H9 (cell line): ENCODE results near the gene DBNDD1. TPM values are rescaled to one million over a fixed set of nuclear protein-coding genes. Genes with fewer than 3 reads are reported as not detected.
A peak's percentile ranks its signal among the peaks of the same experiment; 100 is the strongest.

Experiments used
- DNase-seq: peaks from one replicate; pipeline ENCODE4 v3.0.0-alpha.2; 2017
- H2AFZ ChIP-seq: one replicate; pipeline ENCODE4 v1.6.1; 2013; ENCODE audit warnings: mild to moderate bottlenecking, low read length, control low read depth, moderate library complexity
- H2AK5ac ChIP-seq: 2 replicates; pipeline ENCODE4 v1.6.1; 2013; ENCODE audit warnings: low read length, control low read depth, mixed read lengths; ENCODE audit not compliant: insufficient read length
- H2BK120ac ChIP-seq: one replicate; pipeline ENCODE4 v1.6.1; 2013; ENCODE audit warnings: low read depth, mild to moderate bottlenecking, low read length, control low read depth, inconsistent platforms; ENCODE audit not compliant: poor library complexity, severe bottlenecking
- H2BK12ac ChIP-seq: 2 replicates; pipeline ENCODE4 v1.6.1; 2013; ENCODE audit warnings: low read length, control low read depth, mixed read lengths, low read depth; ENCODE audit not compliant: insufficient read length
- H2BK15ac ChIP-seq: 2 replicates; pipeline ENCODE4 v1.6.1; 2013; ENCODE audit warnings: low read depth, low read length, control low read depth
- H2BK20ac ChIP-seq: one replicate; pipeline ENCODE4 v1.6.1; 2013; ENCODE audit warnings: low read depth, mild to moderate bottlenecking, low read length, control low read depth, inconsistent platforms; ENCODE audit not compliant: poor library complexity, severe bottlenecking
- H2BK5ac ChIP-seq: 2 replicates; pipeline ENCODE4 v1.6.1; 2013; ENCODE audit warnings: low read length, control low read depth, mixed read lengths; ENCODE audit not compliant: insufficient read length
- H3K14ac ChIP-seq: 2 replicates; pipeline ENCODE4 v1.6.1; 2013; ENCODE audit warnings: low read length, control low read depth; ENCODE audit not compliant: insufficient read depth
- H3K18ac ChIP-seq: 2 replicates; pipeline ENCODE4 v1.6.1; 2013; ENCODE audit warnings: low read depth, mild to moderate bottlenecking, mixed read lengths, low read length, control low read depth; ENCODE audit not compliant: insufficient read length
- H3K23ac ChIP-seq: 2 replicates; pipeline ENCODE4 v1.6.1; 2013; ENCODE audit warnings: low read length, control low read depth, mixed read lengths, low read depth; ENCODE audit not compliant: insufficient read length
- H3K23me2 ChIP-seq: 2 replicates; pipeline ENCODE4 v1.6.1; 2013; ENCODE audit warnings: low read depth, mild to moderate bottlenecking, mixed read lengths, low read length, control low read depth; ENCODE audit not compliant: insufficient read length, poor library complexity, severe bottlenecking
- H3K27ac ChIP-seq: 2 replicates; pipeline ENCODE4 v1.5.1; 2013; ENCODE audit warnings: low read length, control low read depth, mixed read lengths, low read depth; ENCODE audit not compliant: insufficient read length
- H3K27me3 ChIP-seq: 2 replicates; pipeline ENCODE4 v1.6.1; 2013; ENCODE audit warnings: low read length, control low read depth, inconsistent platforms; ENCODE audit not compliant: insufficient read depth
- H3K4ac ChIP-seq: 2 replicates; pipeline ENCODE4 v1.6.1; 2013; ENCODE audit warnings: low read depth, mild to moderate bottlenecking, control low read depth, inconsistent platforms, low read length, moderate library complexity
- H3K4me1 ChIP-seq: 2 replicates; pipeline ENCODE4 v1.6.1; 2013; ENCODE audit warnings: low read length, control low read depth, inconsistent platforms; ENCODE audit not compliant: insufficient read depth
- H3K4me2 ChIP-seq: 2 replicates; pipeline ENCODE4 v1.6.1; 2013; ENCODE audit warnings: low read length, control low read depth, mixed read lengths; ENCODE audit not compliant: insufficient read length, insufficient read depth
- H3K56ac ChIP-seq: 2 replicates; pipeline ENCODE4 v1.6.1; 2013; ENCODE audit warnings: low read depth, mild to moderate bottlenecking, mixed read lengths, low read length, control low read depth; ENCODE audit not compliant: insufficient read length
- H3K79me1 ChIP-seq: 2 replicates; pipeline ENCODE4 v1.6.1; 2013; ENCODE audit warnings: low read depth, mild to moderate bottlenecking, moderate library complexity, low read length, control low read depth, inconsistent platforms; ENCODE audit not compliant: insufficient read depth, poor library complexity, severe bottlenecking
- H3K79me2 ChIP-seq: 2 replicates; pipeline ENCODE4 v1.6.1; 2013; ENCODE audit warnings: low read length, control low read depth, inconsistent platforms; ENCODE audit not compliant: insufficient read depth
- H3K9ac ChIP-seq: 2 replicates; pipeline ENCODE4 v1.6.1; 2013; ENCODE audit warnings: low read length, control low read depth, mixed read lengths; ENCODE audit not compliant: insufficient read length; ENCODE audit errors: extremely low read depth
- H3K9me3 ChIP-seq: one replicate; pipeline ENCODE4 v1.6.1; 2013; ENCODE audit warnings: low read depth, low read length, inconsistent platforms; ENCODE audit not compliant: control insufficient read depth
- H3T11ph ChIP-seq: one replicate; pipeline ENCODE4 v1.6.1; 2013; ENCODE audit warnings: mild to moderate bottlenecking, low read length, control low read depth, inconsistent platforms
- H4K20me1 ChIP-seq: one replicate; pipeline ENCODE4 v1.6.1; 2013; ENCODE audit not compliant: control insufficient read depth, insufficient read length, insufficient read depth
- H4K5ac ChIP-seq: 2 replicates; pipeline ENCODE4 v1.6.1; 2013; ENCODE audit warnings: low read depth, mild to moderate bottlenecking, mixed read lengths, low read length, control low read depth; ENCODE audit not compliant: insufficient read length
- H4K8ac ChIP-seq: replicated peaks from 2 replicates; pipeline ENCODE4 v1.6.1; 2013; ENCODE audit warnings: low read length, control low read depth, mixed read lengths, low read depth; ENCODE audit not compliant: insufficient read length
- H4K91ac ChIP-seq: 2 replicates; pipeline ENCODE4 v1.6.1; 2013; ENCODE audit warnings: low read depth, mild to moderate bottlenecking, moderate library complexity, mixed read lengths, low read length, control low read depth; ENCODE audit not compliant: insufficient read length
- H3K27ac Mint-ChIP-seq, 3 experiments: 2 replicates in 2 of 3; 3 replicates in 1 of 3; pipeline ENCODE4 v1.8.0; 2020 to 2021; ENCODE audit warnings: mixed read lengths in 3 of 3, mild to moderate bottlenecking in 1 of 3, moderate library complexity in 1 of 3
- H3K27me3 Mint-ChIP-seq: 2 replicates; pipeline ENCODE4 v1.8.0; 2021; ENCODE audit warnings: low read depth, mild to moderate bottlenecking, moderate library complexity, mixed read lengths
- H3K36me3 Mint-ChIP-seq, 3 experiments: 2 replicates in 2 of 3; 3 replicates in 1 of 3; pipeline ENCODE4 v1.8.0; 2020 to 2021; ENCODE audit warnings: low read depth in 3 of 3, mixed read lengths in 3 of 3; ENCODE audit not compliant: insufficient read depth in 1 of 3
- H3K4me1 Mint-ChIP-seq, 2 experiments: 2 replicates each; pipeline ENCODE4 v1.8.0; 2020; ENCODE audit warnings: mixed read lengths in 2 of 2
- H3K4me3 Mint-ChIP-seq, 2 experiments: 2 replicates in 1 of 2; 3 replicates in 1 of 2; pipeline ENCODE4 v1.8.0; 2020 to 2021; ENCODE audit warnings: mild to moderate bottlenecking in 2 of 2, mixed read lengths in 2 of 2, moderate library complexity in 1 of 2
- H3K9me3 Mint-ChIP-seq, 2 experiments: 2 replicates in 1 of 2; 3 replicates in 1 of 2; pipeline ENCODE4 v1.8.0; 2020; ENCODE audit warnings: mild to moderate bottlenecking in 2 of 2, mixed read lengths in 2 of 2, moderate library complexity in 1 of 2
- WGBS: extraction: QIAGEN DNeasy Blood & Tissue Kit; methylation state at CpG from one replicate; pipeline ENCODE4 v1.1.7; 2013; ENCODE audit warnings: missing lambda C conversion rate, low lambda C conversion rate, mixed read lengths; ENCODE audit not compliant: insufficient read length; ENCODE audit errors: extremely low coverage; 5-methylcytosine and 5-hydroxymethylcytosine counted together
- total RNA-seq: library from RNA; stranded (reverse); gene quantifications from 2 replicates; pipeline ENCODE4 v1.2.1, GENCODE V29; 2021
- TF ChIP-seq, protein P1 (sequence below): fragments of 200-600 bp; sonication (generic); conservative IDR thresholded peaks from 3 replicates; pipeline ENCODE4 v1.8.0; 2021; ENCODE audit warnings: antibody characterized with exemption, mild to moderate bottlenecking

Gene DBNDD1
- total RNA-seq, 1 experiment from 2014 or later, result 87.3 TPM

DNA sequence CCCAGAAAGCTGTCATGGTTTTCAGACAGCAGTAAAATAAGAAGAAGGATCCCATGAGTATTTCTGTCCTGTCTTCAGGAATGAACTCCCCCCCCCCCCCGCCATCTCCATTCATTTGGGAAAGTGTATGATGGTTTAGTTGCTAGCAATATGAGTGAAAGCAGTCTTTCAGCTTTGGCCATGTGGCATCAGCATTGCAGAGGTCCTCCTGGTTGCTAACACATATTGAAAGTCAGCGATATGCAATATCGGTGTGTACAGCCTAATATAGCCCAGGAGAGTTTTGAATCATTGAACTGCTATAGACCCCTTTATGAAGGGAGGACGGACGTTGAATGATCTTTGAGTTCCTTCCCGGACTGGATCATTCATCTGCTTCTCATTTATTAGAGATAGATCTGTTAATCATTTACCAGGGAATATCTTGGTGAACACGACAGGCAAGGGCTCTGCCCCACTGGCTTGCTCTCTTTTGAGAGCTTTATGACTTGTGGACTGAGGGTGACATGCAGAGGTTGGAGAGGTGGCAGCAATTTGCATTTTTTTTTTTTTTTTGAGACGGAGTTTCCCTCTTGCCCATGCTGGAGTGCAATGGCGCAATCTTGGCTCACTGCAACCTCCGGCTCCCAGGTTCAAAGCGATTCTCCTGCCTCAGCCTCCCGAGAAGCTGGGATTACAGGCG is 45.5 kb downstream of the DBNDD1 start:
- DNase-seq, result no peak
- Histone ChIP-seq H3K56ac (no peak overlapping the region), H4K20me1 (no peaks in the 10 kb centered on the region), H3K18ac (no peak overlapping the region), H2BK20ac (no peak overlapping the region), H3K23me2 (peaks cover 13% of the 10 kb centered on the region), H2BK15ac (no peak overlapping the region), H3K79me1 (peaks cover 3% of the 10 kb centered on the region), H2BK12ac (no peak overlapping the region), H3K4me1 (no peaks in the 10 kb centered on the region), H3T11ph (no peak overlapping the region), H4K8ac (no peak overlapping the region), H3K4me2 (peak overlapping the region; percentile 77), H3K4ac (no peak overlapping the region), H4K91ac (no peak overlapping the region), H2AK5ac (no peak overlapping the region), H3K79me2 (peaks cover 6% of the 10 kb centered on the region; the same call in 1 of the 2 replicates), H3K9ac (no peak overlapping the region), H3K27ac (no peak overlapping the region), H2BK5ac (no peak overlapping the region), H3K9me3 (no peaks in the 10 kb centered on the region), H3K14ac (no peak overlapping the region), H2BK120ac (no peak overlapping the region), H4K5ac (no peak overlapping the region), H3K23ac (no peak overlapping the region), H3K27me3 (no peaks in the 10 kb centered on the region), H2AFZ (no peak overlapping the region)
- peaks cover 21 to 40% (median 38%) of the 10 kb centered on the region in 3 experiments for H3K36me3 Mint-ChIP-seq
- H3K27ac Mint-ChIP-seq, result peak overlapping the region in 1 of 3 experiments; percentile 44; a peak in 2 of 7 replicates
- peak overlapping the region; percentile 97 to 99 for H3K4me3 Mint-ChIP-seq
- peaks cover 16 to 22% of the 10 kb centered on the region in 2 experiments for H3K9me3 Mint-ChIP-seq
- WGBS, result no CpG with 5 or more reads among the region's 13 CpGs
- H3K4me1 Mint-ChIP-seq, result peaks cover 12 to 16% of the 10 kb centered on the region in 2 experiments
- TF ChIP-seq, protein P1, sequence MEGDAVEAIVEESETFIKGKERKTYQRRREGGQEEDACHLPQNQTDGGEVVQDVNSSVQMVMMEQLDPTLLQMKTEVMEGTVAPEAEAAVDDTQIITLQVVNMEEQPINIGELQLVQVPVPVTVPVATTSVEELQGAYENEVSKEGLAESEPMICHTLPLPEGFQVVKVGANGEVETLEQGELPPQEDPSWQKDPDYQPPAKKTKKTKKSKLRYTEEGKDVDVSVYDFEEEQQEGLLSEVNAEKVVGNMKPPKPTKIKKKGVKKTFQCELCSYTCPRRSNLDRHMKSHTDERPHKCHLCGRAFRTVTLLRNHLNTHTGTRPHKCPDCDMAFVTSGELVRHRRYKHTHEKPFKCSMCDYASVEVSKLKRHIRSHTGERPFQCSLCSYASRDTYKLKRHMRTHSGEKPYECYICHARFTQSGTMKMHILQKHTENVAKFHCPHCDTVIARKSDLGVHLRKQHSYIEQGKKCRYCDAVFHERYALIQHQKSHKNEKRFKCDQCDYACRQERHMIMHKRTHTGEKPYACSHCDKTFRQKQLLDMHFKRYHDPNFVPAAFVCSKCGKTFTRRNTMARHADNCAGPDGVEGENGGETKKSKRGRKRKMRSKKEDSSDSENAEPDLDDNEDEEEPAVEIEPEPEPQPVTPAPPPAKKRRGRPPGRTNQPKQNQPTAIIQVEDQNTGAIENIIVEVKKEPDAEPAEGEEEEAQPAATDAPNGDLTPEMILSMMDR, result no peak
- H3K27me3 Mint-ChIP-seq, result peaks cover 20% of the 10 kb centered on the region
